HG02884 (cell line): Measurements from ENCODE around the gene DDX4.

Experiments
- ATAC-seq: cut with Tn5 transposase; IDR thresholded peaks from one replicate; pipeline ENCODE4 v1.9.1; 2021; ENCODE audit warnings: mild to moderate bottlenecking, moderate library complexity; ENCODE audit not compliant: unreplicated experiment

DDX4 gene

DNA sequence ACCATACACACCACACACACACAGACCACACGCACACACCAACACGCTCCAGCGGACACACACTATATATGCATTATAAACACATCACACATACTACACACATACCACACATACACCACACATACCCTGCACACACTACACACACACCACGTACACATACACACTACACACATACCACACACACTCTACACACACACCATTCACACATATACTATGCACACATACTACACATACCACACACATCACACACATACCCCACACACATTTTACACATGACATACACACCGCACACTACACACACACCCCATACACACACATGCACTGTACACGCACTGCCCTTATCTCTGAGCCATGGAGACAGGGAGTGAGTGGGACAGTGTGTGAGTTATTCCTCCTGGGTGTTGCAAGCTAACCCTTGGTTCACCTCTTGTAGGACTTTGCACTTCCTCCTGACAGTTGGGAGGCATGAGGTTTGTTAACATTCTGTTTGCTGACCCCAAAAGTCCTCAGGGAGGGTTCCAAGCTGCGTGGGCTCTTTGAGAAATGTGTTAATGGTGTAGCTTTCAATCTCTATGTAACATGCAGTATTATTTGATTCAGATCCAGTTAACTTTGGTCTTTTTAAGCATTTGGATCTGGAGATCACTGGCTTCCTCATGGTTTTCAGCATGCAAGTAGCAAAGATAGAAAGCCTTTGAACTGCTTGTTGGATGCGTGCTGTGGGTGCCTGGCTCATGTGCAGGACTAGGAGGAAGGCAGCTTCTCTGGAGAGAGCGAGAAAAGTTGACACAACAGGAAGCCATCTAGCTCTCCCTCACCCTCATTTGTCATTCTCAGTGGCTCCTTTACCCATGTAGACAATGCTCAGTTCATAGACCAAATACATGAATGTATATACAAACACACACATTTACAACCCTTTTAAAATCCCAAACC is 127.0 kb downstream of the DDX4 start:
- ATAC-seq, result no peak

DNA sequence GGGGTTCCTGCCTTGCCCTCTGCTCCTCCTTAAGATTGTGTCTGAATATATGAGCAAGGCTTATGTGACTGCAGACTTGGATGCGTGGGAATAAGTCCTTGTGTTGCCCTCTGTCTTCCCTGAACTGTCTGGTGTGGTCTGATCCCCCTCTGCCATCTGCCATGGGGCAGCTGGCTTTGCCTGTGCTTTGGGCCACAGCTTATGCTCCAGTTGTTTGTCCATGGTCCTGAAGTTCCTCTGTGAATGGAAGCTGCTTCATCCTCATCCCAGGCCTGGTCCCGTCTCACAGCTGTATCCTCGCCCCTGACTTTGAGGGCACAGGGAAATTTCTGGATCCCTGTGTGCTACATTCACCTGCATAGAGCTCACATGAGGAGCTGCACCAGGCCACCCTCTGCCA is 128.0 kb downstream of the DDX4 start:
- no peak for ATAC-seq

DNA sequence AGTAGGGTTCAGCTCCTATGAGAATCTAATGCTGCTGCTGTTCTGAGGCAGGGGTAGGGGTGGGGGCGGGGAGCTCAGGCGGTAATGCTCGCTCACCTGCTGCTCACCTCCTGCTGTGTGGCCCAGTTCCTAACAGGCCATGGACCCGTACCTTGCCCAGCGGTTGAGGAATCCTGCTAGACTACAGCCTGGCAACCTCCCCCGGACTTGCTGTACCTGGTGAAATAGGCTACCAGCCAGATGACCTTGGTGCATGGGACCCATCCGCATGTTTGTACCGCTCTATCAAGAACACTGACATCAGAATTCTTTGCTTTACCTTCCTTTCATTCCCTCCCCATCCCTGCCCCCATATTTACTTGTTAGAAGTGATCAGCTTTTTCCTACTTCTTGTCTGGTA is 128.6 kb downstream of the DDX4 start:
- ATAC-seq, result no peak
